ENCODE data around the gene PIWIL4.

PIWIL4 gene

GRCh38 chr11:94567181-94567670, at the start of gene PIWIL4:
PIWIL4 (plus strand) TSS chr11:94567368; CDS start chr11:94567519, 151 bp downstream.
- no peak for DNase-seq

DNA sequence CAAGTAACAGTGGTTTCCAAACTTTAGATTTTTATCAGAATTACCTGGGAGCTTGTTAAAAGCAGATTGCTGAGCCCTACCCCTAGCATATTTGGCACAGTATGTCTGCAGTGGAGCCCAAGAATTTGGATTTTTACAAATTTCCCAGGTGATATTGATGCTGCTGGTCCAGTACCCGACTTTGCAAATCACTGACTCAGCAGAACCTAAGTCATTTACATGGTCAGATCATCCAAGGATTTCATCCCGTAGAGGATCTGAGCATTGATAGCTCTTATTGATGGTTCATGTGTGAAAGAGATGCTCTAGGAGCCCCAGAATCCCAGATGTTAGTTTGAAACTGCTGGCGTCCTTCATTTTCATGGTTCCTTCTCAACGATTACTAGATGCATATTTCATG, 48.9 kb upstream of the PIWIL4 start:
- DNase-seq = no peak

DNA sequence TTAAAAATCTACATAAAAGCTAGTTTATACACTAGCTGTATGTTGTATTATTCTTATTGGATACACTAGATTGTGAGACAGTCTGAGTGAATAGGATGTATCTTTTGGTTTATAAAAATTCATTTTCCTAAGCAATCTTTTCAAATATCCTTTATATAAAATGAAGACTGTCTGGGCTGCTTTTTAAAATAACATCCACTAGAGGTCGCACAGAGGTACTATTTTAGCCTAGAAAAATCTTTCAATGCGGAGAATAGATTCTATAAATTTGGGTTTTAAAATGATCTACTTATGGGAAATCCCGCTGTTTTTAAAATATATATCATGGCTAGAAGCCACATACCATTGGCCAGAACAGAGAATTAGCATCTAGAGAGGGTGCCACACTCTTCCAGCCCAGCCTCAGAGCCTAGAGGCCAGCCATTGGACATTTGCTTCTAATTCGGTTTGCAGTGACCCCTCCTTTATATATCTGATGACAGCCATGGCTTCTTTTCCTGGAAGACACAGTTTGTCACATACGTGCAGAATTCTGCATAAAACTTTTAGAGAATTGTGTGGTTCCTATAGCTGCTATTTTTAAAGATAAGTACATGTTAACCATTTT, 47.6 kb upstream of the PIWIL4 start:
- no peak for DNase-seq

GRCh38 chr11:94521684-94522083, 45.5 kb upstream of the PIWIL4 start:
- no peak for DNase-seq

DNA sequence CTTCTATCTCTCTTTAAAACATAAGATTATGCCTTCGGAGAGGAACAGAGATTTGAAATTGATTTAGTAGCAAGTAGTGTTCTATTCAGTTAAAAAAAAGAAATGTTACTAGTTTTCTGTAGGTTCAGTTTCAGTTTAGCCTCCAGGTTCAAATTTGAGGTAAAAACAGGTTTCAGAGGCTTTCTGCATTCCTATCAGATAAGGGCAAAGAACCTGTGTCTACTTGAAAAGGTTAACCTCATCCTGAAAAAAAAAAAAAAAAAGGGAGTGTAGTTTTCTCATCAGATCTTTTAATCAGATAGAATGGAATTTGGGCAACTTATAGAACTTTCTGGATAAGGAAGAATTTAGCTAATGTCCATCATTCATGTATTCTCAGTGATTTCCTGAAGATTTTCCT, 42.8 kb upstream of the PIWIL4 start:
- no peak for DNase-seq

- no peak for DNase-seq
Measured at GRCh38 chr11:94525546-94526324, 41.4 kb upstream of the PIWIL4 start.

GRCh38 chr11:94526645-94527438, 40.3 kb upstream of the PIWIL4 start:
- DNase-seq = no peak

- no peak for DNase-seq
Measured at GRCh38 chr11:94528551-94528950, 38.6 kb upstream of the PIWIL4 start.

- DNase-seq = no peak
Measured at GRCh38 chr11:94532211-94532610, 35.0 kb upstream of the PIWIL4 start.

DNA sequence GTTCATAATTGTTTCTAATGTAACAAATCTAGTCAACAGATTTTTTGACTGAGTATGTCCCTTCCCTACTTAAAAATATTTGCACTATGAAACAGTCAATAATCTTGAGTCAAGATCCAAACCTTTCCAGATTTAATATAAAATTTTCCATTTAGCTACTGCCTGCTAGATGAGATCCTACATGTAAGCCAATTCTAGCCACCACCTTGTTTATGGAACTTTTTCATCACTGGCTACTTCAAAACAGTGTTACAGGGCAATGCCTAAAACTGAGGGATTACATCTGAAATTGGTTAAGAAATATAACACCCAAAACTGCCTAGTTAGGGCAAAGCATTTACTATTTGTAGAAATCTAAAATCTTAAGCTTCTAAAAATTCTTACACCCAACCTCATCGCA, 34.0 kb upstream of the PIWIL4 start:
- no peak for DNase-seq

GRCh38 chr11:94533696-94534630, 33.2 kb upstream of the PIWIL4 start:
- no peak for DNase-seq

- DNase-seq = no peak
Measured at GRCh38 chr11:94536386-94536785, 30.8 kb upstream of the PIWIL4 start.

- DNase-seq = no peak
Measured at GRCh38 chr11:94537031-94537600, 30.1 kb upstream of the PIWIL4 start.

DNA sequence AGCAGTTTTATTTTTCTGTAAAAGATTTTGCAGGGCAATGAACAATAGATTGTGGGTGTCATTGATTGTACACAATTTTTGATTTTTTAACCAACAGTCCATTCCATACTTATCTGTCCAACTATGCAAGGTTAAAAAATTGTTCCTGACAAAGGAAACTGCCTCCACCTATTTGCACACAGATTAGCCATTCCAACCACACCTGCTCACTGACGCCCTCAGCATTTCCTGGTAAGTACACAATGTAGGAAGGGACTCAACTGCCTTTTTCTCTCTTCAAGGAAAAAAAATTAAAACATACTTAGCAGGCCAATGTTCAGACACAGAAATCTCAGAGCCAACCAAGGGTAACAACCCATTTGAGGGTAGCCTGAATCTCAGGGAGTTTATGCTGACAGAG, 27.7 kb upstream of the PIWIL4 start:
- no peak for DNase-seq

DNA sequence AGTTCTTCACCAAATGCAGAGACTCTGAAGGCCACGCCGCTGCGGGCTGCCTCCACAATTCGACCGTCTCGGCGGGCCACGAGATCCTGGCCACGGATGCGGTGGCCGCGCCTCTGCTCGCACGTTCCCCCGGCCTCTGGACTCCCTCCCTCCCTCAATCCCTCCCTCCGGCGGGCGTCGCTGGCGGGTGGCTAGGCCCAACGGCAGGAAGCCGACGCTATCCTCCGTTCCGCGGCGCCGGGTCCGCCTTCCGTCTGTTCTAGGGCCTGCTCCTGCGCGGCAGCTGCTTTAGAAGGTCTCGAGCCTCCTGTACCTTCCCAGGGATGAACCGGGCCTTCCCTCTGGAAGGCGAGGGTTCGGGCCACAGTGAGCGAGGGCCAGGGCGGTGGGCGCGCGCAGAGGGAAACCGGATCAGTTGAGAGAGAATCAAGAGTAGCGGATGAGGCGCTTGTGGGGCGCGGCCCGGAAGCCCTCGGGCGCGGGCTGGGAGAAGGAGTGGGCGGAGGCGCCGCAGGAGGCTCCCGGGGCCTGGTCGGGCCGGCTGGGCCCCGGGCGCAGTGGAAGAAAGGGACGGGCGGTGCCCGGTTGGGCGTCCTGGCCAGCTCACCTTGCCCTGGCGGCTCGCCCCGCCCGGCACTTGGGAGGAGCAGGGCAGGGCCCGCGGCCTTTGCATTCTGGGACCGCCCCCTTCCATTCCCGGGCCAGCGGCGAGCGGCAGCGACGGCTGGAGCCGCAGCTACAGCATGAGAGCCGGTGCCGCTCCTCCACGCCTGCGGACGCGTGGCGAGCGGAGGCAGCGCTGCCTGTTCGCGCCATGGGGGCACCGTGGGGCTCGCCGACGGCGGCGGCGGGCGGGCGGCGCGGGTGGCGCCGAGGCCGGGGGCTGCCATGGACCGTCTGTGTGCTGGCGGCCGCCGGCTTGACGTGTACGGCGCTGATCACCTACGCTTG, 23.2 kb upstream of the PIWIL4 start, which contains the start of gene FUT4:
TSS of gene FUT4 (plus strand) at position 227 of the 951 bp plus-strand sequence. CDS start at position 440, 213 bp downstream.
- DNase-seq = no peak

DNA sequence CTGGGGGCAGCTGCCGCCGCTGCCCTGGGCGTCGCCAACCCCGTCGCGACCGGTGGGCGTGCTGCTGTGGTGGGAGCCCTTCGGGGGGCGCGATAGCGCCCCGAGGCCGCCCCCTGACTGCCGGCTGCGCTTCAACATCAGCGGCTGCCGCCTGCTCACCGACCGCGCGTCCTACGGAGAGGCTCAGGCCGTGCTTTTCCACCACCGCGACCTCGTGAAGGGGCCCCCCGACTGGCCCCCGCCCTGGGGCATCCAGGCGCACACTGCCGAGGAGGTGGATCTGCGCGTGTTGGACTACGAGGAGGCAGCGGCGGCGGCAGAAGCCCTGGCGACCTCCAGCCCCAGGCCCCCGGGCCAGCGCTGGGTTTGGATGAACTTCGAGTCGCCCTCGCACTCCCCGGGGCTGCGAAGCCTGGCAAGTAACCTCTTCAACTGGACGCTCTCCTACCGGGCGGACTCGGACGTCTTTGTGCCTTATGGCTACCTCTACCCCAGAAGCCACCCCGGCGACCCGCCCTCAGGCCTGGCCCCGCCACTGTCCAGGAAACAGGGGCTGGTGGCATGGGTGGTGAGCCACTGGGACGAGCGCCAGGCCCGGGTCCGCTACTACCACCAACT, 22.4 kb upstream of the PIWIL4 start:
- DNase-seq = no peak

- DNase-seq = no peak
Measured at GRCh38 chr11:94545264-94546161, 21.7 kb upstream of the PIWIL4 start.

GRCh38 chr11:94546162-94546470, 21.1 kb upstream of the PIWIL4 start:
- DNase-seq = no peak

DNA sequence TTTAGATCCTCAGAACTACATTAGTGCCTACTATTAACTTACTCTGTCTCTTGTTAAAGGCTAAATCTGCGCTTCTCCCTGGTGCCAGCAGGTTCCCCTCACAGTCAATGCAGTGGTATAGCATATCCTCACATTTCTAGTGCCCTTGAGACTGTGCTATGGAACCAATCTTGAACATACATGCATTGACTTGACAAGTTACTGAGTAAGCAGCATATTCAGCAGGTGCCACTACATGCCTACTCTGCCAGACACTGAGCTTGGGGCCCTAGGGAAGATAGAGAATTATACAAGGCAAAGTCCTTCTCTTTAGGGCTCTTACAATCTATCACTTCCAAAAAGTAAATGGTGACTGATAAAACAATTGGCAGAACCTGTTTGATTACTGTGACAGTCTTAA, 20.3 kb upstream of the PIWIL4 start:
- no peak for DNase-seq
